ENCODE data around the gene PRR14L.

DNA sequence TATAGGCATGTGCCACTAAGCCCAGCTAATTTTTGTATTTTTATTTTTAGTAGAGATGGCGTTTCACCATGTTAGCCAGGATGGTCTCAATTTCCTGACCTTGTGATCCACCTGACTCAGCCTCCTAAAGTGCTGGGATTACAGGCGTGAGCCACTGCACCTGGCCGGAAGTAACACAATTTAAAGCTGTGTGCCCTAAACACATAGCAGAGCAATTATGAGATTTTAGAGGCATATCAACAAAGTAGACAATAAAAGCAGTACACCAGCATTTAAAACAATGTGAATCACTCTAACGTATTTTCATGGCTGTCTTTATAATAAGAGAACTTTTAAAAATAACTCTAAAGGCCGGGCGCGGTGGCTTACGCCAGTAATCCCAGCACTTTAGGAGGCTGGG lies 42.4 kb downstream of the PRR14L start:
- TF ChIP-seq POLR2A (IDR thresholded peaks at IDR 0.05) (no peak), EP300 (IDR thresholded peaks at IDR 0.05) (no peak)
- TF ChIP-seq, protein P1, sequence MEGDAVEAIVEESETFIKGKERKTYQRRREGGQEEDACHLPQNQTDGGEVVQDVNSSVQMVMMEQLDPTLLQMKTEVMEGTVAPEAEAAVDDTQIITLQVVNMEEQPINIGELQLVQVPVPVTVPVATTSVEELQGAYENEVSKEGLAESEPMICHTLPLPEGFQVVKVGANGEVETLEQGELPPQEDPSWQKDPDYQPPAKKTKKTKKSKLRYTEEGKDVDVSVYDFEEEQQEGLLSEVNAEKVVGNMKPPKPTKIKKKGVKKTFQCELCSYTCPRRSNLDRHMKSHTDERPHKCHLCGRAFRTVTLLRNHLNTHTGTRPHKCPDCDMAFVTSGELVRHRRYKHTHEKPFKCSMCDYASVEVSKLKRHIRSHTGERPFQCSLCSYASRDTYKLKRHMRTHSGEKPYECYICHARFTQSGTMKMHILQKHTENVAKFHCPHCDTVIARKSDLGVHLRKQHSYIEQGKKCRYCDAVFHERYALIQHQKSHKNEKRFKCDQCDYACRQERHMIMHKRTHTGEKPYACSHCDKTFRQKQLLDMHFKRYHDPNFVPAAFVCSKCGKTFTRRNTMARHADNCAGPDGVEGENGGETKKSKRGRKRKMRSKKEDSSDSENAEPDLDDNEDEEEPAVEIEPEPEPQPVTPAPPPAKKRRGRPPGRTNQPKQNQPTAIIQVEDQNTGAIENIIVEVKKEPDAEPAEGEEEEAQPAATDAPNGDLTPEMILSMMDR (IDR thresholded peaks at IDR 0.05), result no peak
